GM19455 (cell line): Measurements from ENCODE around the gene FNDC8.
"Not testable (repeated sequence)": the region's sequence is repeated elsewhere in the genome, so short reads cannot be mapped to it uniquely, and the experiment has no call there.

Experiments used
- ATAC-seq: cut with Tn5 transposase; IDR thresholded peaks from one replicate; pipeline ENCODE4 v1.9.1; 2021; ENCODE audit not compliant: unreplicated experiment

Gene FNDC8

GRCh38 chr17:35167666-35168065, 46.3 kb downstream of the FNDC8 start:
- no peak for ATAC-seq

GRCh38 chr17:35169835-35170363, 48.5 kb downstream of the FNDC8 start:
- ATAC-seq: no peak

- no peak for ATAC-seq
Observed at GRCh38 chr17:35170968-35171771, 49.8 kb downstream of the FNDC8 start.

- no peak for ATAC-seq
Observed at GRCh38 chr17:35171834-35172233, 50.4 kb downstream of the FNDC8 start.

- not testable (repeated sequence) for ATAC-seq
Observed at GRCh38 chr17:35172321-35172720, 50.9 kb downstream of the FNDC8 start.

- ATAC-seq: no peak
Observed at GRCh38 chr17:35174835-35175334, 53.5 kb downstream of the FNDC8 start.

GRCh38 chr17:35175638-35176415, 54.4 kb downstream of the FNDC8 start:
- no peak for ATAC-seq

- no peak for ATAC-seq
Observed at GRCh38 chr17:35176897-35177296, 55.5 kb downstream of the FNDC8 start.

- not testable (repeated sequence) for ATAC-seq
Observed at GRCh38 chr17:35179379-35179778, 58.0 kb downstream of the FNDC8 start.
